CD4-positive, alpha-beta T cell (primary cell): Measurements from ENCODE around the gene PLXND1. TPM values are rescaled to one million over a fixed set of nuclear protein-coding genes. Genes with fewer than 3 reads are reported as not detected.

Experiments
- ATAC-seq: fragments of 200-7000 bp; cut with Tn5 transposase; one replicate; pipeline ENCODE4 v1.10.0; 2022; ENCODE audit warnings: mild to moderate bottlenecking; ENCODE audit not compliant: poor library complexity
- CTCF ChIA-PET: fragments of 350-600 bp; sonication (Branson Sonifier 250); formaldehyde crosslinking; loops from one replicate; lab custom pipeline; 2021; ENCODE audit warnings: antibody characterized with exemption, inconsistent platforms; lab: Charles Lee
- POLR2A ChIA-PET: fragments of 350-600 bp; sonication (Branson Sonifier 250); formaldehyde crosslinking; loops from one replicate; lab custom pipeline; 2021; ENCODE audit warnings: antibody characterized with exemption, inconsistent platforms; lab: Charles Lee
- DNase-seq, 14 experiments: peaks; one replicate each; pipeline ENCODE4 v3.0.0-alpha.2; 2013 to 2020; ENCODE audit warnings: mixed read lengths in 2 of 14
- H3K27ac ChIP-seq, 2 donors: one replicate each; pipeline versions ENCODE4 v1.5.1 to v1.7.0; 2013; ENCODE audit warnings: low read length in 2 of 2, low read depth in 1 of 2, mild to moderate bottlenecking in 1 of 2
- H3K27me3 ChIP-seq, 2 experiments: 1 replicate in 1 of 2; 2 replicates in 1 of 2; pipeline versions ENCODE4 v1.6.1 to v1.7.0; 2013; ENCODE audit warnings: low read length in 2 of 2, control low read depth in 1 of 2, mild to moderate bottlenecking in 1 of 2, moderate library complexity in 1 of 2; ENCODE audit not compliant: insufficient read depth in 2 of 2, control insufficient read depth in 1 of 2
- H3K36me3 ChIP-seq: one replicate; pipeline ENCODE4 v1.6.1; 2013; ENCODE audit warnings: low read length, control low read depth; ENCODE audit not compliant: insufficient read depth
- H3K4me1 ChIP-seq: one replicate; pipeline ENCODE4 v1.6.1; 2013; ENCODE audit warnings: low read length, control low read depth; ENCODE audit not compliant: insufficient read depth
- H3K4me3 ChIP-seq: one replicate; pipeline ENCODE4 v1.5.1; 2013; ENCODE audit warnings: mild to moderate bottlenecking, low read length, moderate library complexity
- H3K9me3 ChIP-seq, 2 experiments: 1 replicate in 1 of 2; 2 replicates in 1 of 2; pipeline versions ENCODE4 v1.6.1 to v1.7.0; 2013; ENCODE audit warnings: low read length in 2 of 2, mild to moderate bottlenecking in 2 of 2, control low read depth in 1 of 2, moderate library complexity in 1 of 2; ENCODE audit not compliant: control insufficient read depth in 1 of 2, insufficient read depth in 1 of 2
- H3K27ac Mint-ChIP-seq: one replicate; pipeline ENCODE4 v1.8.0; 2020; ENCODE audit warnings: mixed read lengths
- H3K27me3 Mint-ChIP-seq: one replicate; pipeline ENCODE4 v1.8.0; 2021; ENCODE audit warnings: mixed read lengths
- H3K36me3 Mint-ChIP-seq: one replicate; pipeline ENCODE4 v1.8.0; 2021; ENCODE audit warnings: low read depth, mixed read lengths
- H3K4me1 Mint-ChIP-seq: one replicate; pipeline ENCODE4 v1.8.0; 2021; ENCODE audit warnings: low read depth, mixed read lengths
- H3K4me3 Mint-ChIP-seq: one replicate; pipeline ENCODE4 v1.8.0; 2020; ENCODE audit warnings: mild to moderate bottlenecking, mixed read lengths
- H3K9me3 Mint-ChIP-seq: one replicate; pipeline ENCODE4 v1.8.0; 2020; ENCODE audit warnings: mixed read lengths
- CTCF ChIP-seq: fragments of 200-600 bp; IDR thresholded peaks from one replicate; pipeline ENCODE4 v1.8.0; 2022; ENCODE audit warnings: antibody characterized with exemption, mild to moderate bottlenecking
- intact Hi-C, 2 experiments: fragments of 100-400 bp; cut with DNase I in 1 of 2; cut with micrococcal nuclease in 1 of 2; formaldehyde crosslinking; loops; one replicate each; pipeline versions ENCODE4 v1.15.1 to v1.9.0; 2023 to 2025; cut with DNase I, micrococcal nuclease
- total RNA-seq, 174 experiments: library from RNA in 2 of 174; stranded (reverse) in 2 of 174; gene quantifications; one replicate each; pipeline ENCODE4 v1.2.3 and lab custom pipeline; 2021 to 2026

Gene PLXND1
- total RNA-seq, 2 experiments from 2014 or later: 61.7 to 62.5 TPM

GRCh38 chr3:129626744-129627349 lies 20.4 kb upstream of the PLXND1 start:
- Mint-ChIP-seq H3K4me1 (peaks cover 17% of the 10 kb centered on the region), H3K9me3 (no peaks in the 10 kb centered on the region), H3K27me3 (no peaks in the 10 kb centered on the region), H3K4me3 (peak overlapping the region; percentile 92), H3K36me3 (no peaks in the 10 kb centered on the region), H3K27ac (peak overlapping the region; percentile 66)
- no peaks in the 10 kb centered on the region for H3K9me3 ChIP-seq
- H3K4me3 ChIP-seq: peak overlapping the region; percentile 66
- peaks cover 28% of the 10 kb centered on the region for H3K4me1 ChIP-seq
- H3K27ac ChIP-seq: no peak overlapping the region
- H3K27me3 ChIP-seq: no peaks in the 10 kb centered on the region
- intact Hi-C loops: loop anchor here in 1 of 2 experiments (5.0 kb wide), 2 partner anchors 135 to 470 kb away; no protein-coding TSS in a partner anchor
- DNase-seq (peak in 10 of 14 experiments; percentile 32 to 75 (median 60)), ATAC-seq (peak; percentile 57)
- no peak for TF ChIP-seq CTCF
- H3K36me3 ChIP-seq: no peaks in the 10 kb centered on the region
- POLR2A ChIA-PET: interaction anchor here (1.0 to 1.3 kb wide), 3 partner anchors 50 to 203 kb away, joined by 3 to 5 read pairs (median 4); no protein-coding TSS in a partner anchor
- CTCF ChIA-PET: interaction anchor here (1.2 kb wide), 1 partner anchor 137 kb away, joined by 3 read pairs; no protein-coding TSS in a partner anchor

- H3K4me1 ChIP-seq: peaks cover 28% of the 10 kb centered on the region
- H3K9me3 ChIP-seq: no peaks in the 10 kb centered on the region
- Mint-ChIP-seq H3K9me3 (no peaks in the 10 kb centered on the region), H3K36me3 (no peaks in the 10 kb centered on the region), H3K4me1 (peaks cover 17% of the 10 kb centered on the region), H3K27me3 (no peaks in the 10 kb centered on the region), H3K27ac (no peak overlapping the region), H3K4me3 (peak overlapping the region; percentile 68)
- no peaks in the 10 kb centered on the region for H3K36me3 ChIP-seq
- ATAC-seq (no peak), DNase-seq (peak in 1 of 14 experiments; percentile 16)
- ChIA-PET POLR2A (no interaction called here), CTCF (interaction anchor here (1.2 kb wide), 1 partner anchor 135 kb away, joined by 3 read pairs; no protein-coding TSS in a partner anchor)
- intact Hi-C loops: loop anchor here in 1 of 2 experiments (5.0 kb wide), 2 partner anchors 133 to 472 kb away; no protein-coding TSS in a partner anchor
- no peak overlapping the region for H3K27ac ChIP-seq
- no peaks in the 10 kb centered on the region for H3K27me3 ChIP-seq
- H3K4me3 ChIP-seq: no peak overlapping the region
- TF ChIP-seq CTCF: no peak
These were observed 18.8 kb upstream of the PLXND1 start for GRCh38 chr3:129625072-129625874.

- no peak overlapping the region for H3K4me3 ChIP-seq
- no peak overlapping the region for H3K27ac ChIP-seq
- Mint-ChIP-seq H3K27me3 (no peaks in the 10 kb centered on the region), H3K4me3 (no peak overlapping the region), H3K4me1 (peaks cover 17% of the 10 kb centered on the region), H3K36me3 (no peaks in the 10 kb centered on the region), H3K27ac (no peak overlapping the region), H3K9me3 (no peaks in the 10 kb centered on the region)
- peak in 1 of 14 experiments; percentile 33 for DNase-seq
- CTCF ChIA-PET: no interaction called here
- POLR2A ChIA-PET: no interaction called here
- no peak for ATAC-seq
- TF ChIP-seq CTCF: no peak
- no peaks in the 10 kb centered on the region for H3K27me3 ChIP-seq
- intact Hi-C loops: loop anchor here in 1 of 2 experiments (5.0 kb wide), 2 partner anchors 132 to 473 kb away; no protein-coding TSS in a partner anchor
- no peaks in the 10 kb centered on the region for H3K9me3 ChIP-seq
- H3K36me3 ChIP-seq: no peaks in the 10 kb centered on the region
- H3K4me1 ChIP-seq: peaks cover 28% of the 10 kb centered on the region
These were observed 18.0 kb upstream of the PLXND1 start for GRCh38 chr3:129624347-129625071.
